ENCODE data around the gene HSPB9. TPM values are rescaled to one million over a fixed set of nuclear protein-coding genes. Genes with fewer than 3 reads are reported as not detected.
A peak's percentile ranks its signal among the peaks of the same experiment; 100 is the strongest.

The HSPB9 gene
- total and polyA plus RNA-seq, 9 of the 15 experiments (the other 6 are each of a cell fraction or from before 2014, with no cell fraction given) = 0.04 to 0.16 (median 0.08) TPM; not detected in 3

- TF ChIP-seq ZNF511 (CRISPR knock-in tag; IDR thresholded peaks at IDR 0.05) (no peak), STAT5B (CRISPR knock-in tag; IDR thresholded peaks at IDR 0.05) (no peak), GATA2 (CRISPR knock-in tag; IDR thresholded peaks at IDR 0.05) (no peak), BCL6 (CRISPR knock-in tag; IDR thresholded peaks at IDR 0.05) (no peak), HNRNPL (IDR thresholded peaks at IDR 0.05; ENCODE audit: low read depth, low read length) (no peak), CUX1 (CRISPR knock-in tag; IDR thresholded peaks at IDR 0.05) (no peak), NR2C2 (CRISPR knock-in tag; IDR thresholded peaks at IDR 0.05) (0 out of 2 replicates have a peak, but pooled peaks have one; percentile 22), NR2C2 (tag; IDR thresholded peaks at IDR 0.05) (no peak), CBFA2T3 (IDR thresholded peaks at IDR 0.05) (no peak), TBL1XR1 (IDR thresholded peaks at IDR 0.05; ENCODE audit: low read length in 2 of 2) (no peak), RBM25 (IDR thresholded peaks at IDR 0.05; ENCODE audit: low read depth, low read length, severe bottlenecking) (no peak), NRF1 (conservative IDR thresholded peaks at IDR 0.05 in 1 of 2, IDR thresholded peaks at IDR 0.05 in 1 of 2) (peak; percentile 33 to 49; a peak in 3 of 4 replicates), HOXB6 (CRISPR knock-in tag; IDR thresholded peaks at IDR 0.05; ENCODE audit: borderline replicate concordance) (no peak), GTF2A2 (tag; IDR thresholded peaks at IDR 0.05) (no peak), ZBTB26 (CRISPR knock-in tag; IDR thresholded peaks at IDR 0.05) (no peak), HDAC1 (IDR thresholded peaks at IDR 0.05) (no peak), E2F5 (CRISPR knock-in tag; IDR thresholded peaks at IDR 0.05) (no peak), POLR2G (IDR thresholded peaks at IDR 0.05; ENCODE audit: low read depth, low read length) (no peak), CBX2 (IDR thresholded peaks at IDR 0.05; ENCODE audit: insufficient read depth, low read length, poor library complexity, severe bottlenecking) (no peak)
Measured at GRCh38 chr17:42107597-42108576, 14.7 kb upstream of the HSPB9 start (continued).
